Retinal pigment epithelial cell (primary cell): ENCODE results near the gene SHKBP1.
"Not testable (repeated sequence)": the region's sequence is repeated elsewhere in the genome, so short reads cannot be mapped to it uniquely, and the experiment has no call there.

ENCODE experiments used
- DNase-seq: peaks from one replicate; pipeline ENCODE4 v3.0.0-alpha.2; 2010; ENCODE audit warnings: low read depth
- H3K4me3 ChIP-seq: 2 replicates; pipeline ENCODE4 v1.5.1; 2011; ENCODE audit warnings: mild to moderate bottlenecking, low read length, control low read depth, moderate library complexity
- CTCF ChIP-seq: conservative IDR thresholded peaks from 2 replicates; pipeline ENCODE4 v1.5.1; 2011; ENCODE audit warnings: low read depth, low read length, control low read depth, inconsistent platforms

SHKBP1 gene

GRCh38 chr19:40585982-40586422 lies 9.3 kb downstream of the SHKBP1 start:
- no peak for DNase-seq
- no peak overlapping the region for H3K4me3 ChIP-seq
- no peak for TF ChIP-seq CTCF

GRCh38 chr19:40586611-40587010 lies 9.9 kb downstream of the SHKBP1 start:
- no peak for TF ChIP-seq CTCF
- H3K4me3 ChIP-seq, result no peak overlapping the region
- DNase-seq, result no peak

GRCh38 chr19:40588110-40588854 lies 11.6 kb downstream of the SHKBP1 start:
- TF ChIP-seq CTCF, result no peak
- no peak overlapping the region for H3K4me3 ChIP-seq
- DNase-seq, result no peak

- no peak for TF ChIP-seq CTCF
- no peak overlapping the region for H3K4me3 ChIP-seq
- DNase-seq, result no peak
These were observed 12.4 kb downstream of the SHKBP1 start for GRCh38 chr19:40588926-40589569.

- no peak for TF ChIP-seq CTCF
- H3K4me3 ChIP-seq, result no peak overlapping the region
- no peak for DNase-seq
These were observed 13.1 kb downstream of the SHKBP1 start for GRCh38 chr19:40589591-40590429.

GRCh38 chr19:40590464-40591265 lies 14.0 kb downstream of the SHKBP1 start:
- DNase-seq, result no peak
- H3K4me3 ChIP-seq, result no peak overlapping the region
- no peak for TF ChIP-seq CTCF

- not testable (repeated sequence) for H3K4me3 ChIP-seq, DNase-seq
These were observed 15.1 kb downstream of the SHKBP1 start for GRCh38 chr19:40591724-40592123.
